GM23338 (cell line): ENCODE data around the gene RIBC2. TPM values are rescaled to one million over a fixed set of nuclear protein-coding genes. Genes with fewer than 3 reads are reported as not detected.

Experiments
- ATAC-seq: fragments of 200-7000 bp; cut with Tn5 transposase; 3 replicates; pipeline ENCODE4 v1.9.1; 2020
- DNase-seq: peaks from one replicate; pipeline ENCODE4 v3.0.0-alpha.2; 2015; ENCODE audit warnings: low spot score
- H2AFZ ChIP-seq: fragments of 200-600 bp; sonication (generic); 2 replicates; pipeline ENCODE4 v1.8.0; 2016; ENCODE audit warnings: antibody characterized with exemption, mild to moderate bottlenecking, moderate library complexity
- H3F3A ChIP-seq: fragments of 200-600 bp; sonication (generic); replicated peaks from 2 replicates; pipeline ENCODE4 v1.8.0; 2017; ENCODE audit warnings: antibody characterized with exemption, mixed run types, low read depth
- H3K27ac ChIP-seq: fragments of 200-600 bp; sonication (generic); 2 replicates; pipeline ENCODE4 v1.6.1; 2016; ENCODE audit warnings: low read depth
- H3K27me3 ChIP-seq: fragments of 200-600 bp; sonication (generic); 2 replicates; pipeline ENCODE4 v1.8.0; 2016; ENCODE audit warnings: mild to moderate bottlenecking, mixed run types, moderate library complexity; ENCODE audit not compliant: insufficient read depth
- H3K36me3 ChIP-seq: fragments of 200-600 bp; sonication (generic); 2 replicates; pipeline ENCODE4 v1.8.0; 2016; ENCODE audit warnings: mild to moderate bottlenecking; ENCODE audit not compliant: insufficient read depth
- H3K4me1 ChIP-seq: fragments of 200-600 bp; sonication (generic); 2 replicates; pipeline ENCODE4 v1.8.0; 2016; ENCODE audit warnings: mild to moderate bottlenecking, moderate library complexity; ENCODE audit not compliant: insufficient read depth
- H3K4me2 ChIP-seq: fragments of 200-600 bp; sonication (generic); 2 replicates; pipeline ENCODE4 v1.7.1; 2017; ENCODE audit warnings: mixed run types
- H3K4me3 ChIP-seq: fragments of 200-600 bp; sonication (generic); 2 replicates; pipeline ENCODE4 v1.6.1; 2016; ENCODE audit warnings: mixed run types
- H3K79me2 ChIP-seq: fragments of 200-600 bp; sonication (generic); replicated peaks from 2 replicates; pipeline ENCODE4 v1.8.0; 2017; ENCODE audit warnings: mild to moderate bottlenecking; ENCODE audit not compliant: insufficient read depth
- H3K9me2 ChIP-seq: fragments of 200-600 bp; sonication (generic); 2 replicates; pipeline ENCODE4 v1.8.0; 2017; ENCODE audit not compliant: insufficient read depth
- H4K20me1 ChIP-seq: fragments of 200-600 bp; sonication (generic); replicated peaks from 2 replicates; pipeline ENCODE4 v1.8.0; 2017; ENCODE audit warnings: mild to moderate bottlenecking; ENCODE audit not compliant: insufficient read depth
- H3K27ac Mint-ChIP-seq: 2 replicates; pipeline ENCODE4 v1.8.0; 2020; ENCODE audit warnings: inconsistent platforms, mild to moderate bottlenecking, moderate library complexity, mixed read lengths
- H3K27me3 Mint-ChIP-seq: 3 replicates; pipeline ENCODE4 v1.8.0; 2022; ENCODE audit warnings: low read depth, mild to moderate bottlenecking, moderate library complexity, mixed read lengths, inconsistent platforms; ENCODE audit not compliant: insufficient read depth, poor library complexity
- H3K36me3 Mint-ChIP-seq: 3 replicates; pipeline ENCODE4 v1.8.0; 2021; ENCODE audit warnings: low read depth, mild to moderate bottlenecking, inconsistent platforms, moderate library complexity, mixed read lengths
- H3K4me1 Mint-ChIP-seq: 3 replicates; pipeline ENCODE4 v1.8.0; 2020; ENCODE audit warnings: mild to moderate bottlenecking, inconsistent platforms, mixed read lengths
- H3K4me3 Mint-ChIP-seq: 3 replicates; pipeline ENCODE4 v1.8.0; 2021; ENCODE audit warnings: moderate library complexity, mild to moderate bottlenecking, inconsistent platforms, mixed read lengths
- H3K9me3 Mint-ChIP-seq: 3 replicates; pipeline ENCODE4 v1.8.0; 2020; ENCODE audit warnings: moderate library complexity, mild to moderate bottlenecking, inconsistent platforms, mixed read lengths
- CREB1 ChIP-seq: fragments of 250-450 bp; sonication (Bioruptor Pico); IDR thresholded peaks from 2 replicates; pipeline ENCODE4 v1.5.0; 2020; ENCODE audit warnings: low read depth, mild to moderate bottlenecking, moderate library complexity
- EZH2 ChIP-seq: fragments of 200-600 bp; sonication (generic); IDR thresholded peaks from one replicate; pipeline ENCODE4 v1.8.0; 2017; ENCODE audit warnings: antibody characterized with exemption, mild to moderate bottlenecking, low read depth; ENCODE audit not compliant: unreplicated experiment
- JUNB ChIP-seq: IDR thresholded peaks from one replicate; pipeline ENCODE4 v1.6.1; 2016; ENCODE audit warnings: antibody characterized with exemption; ENCODE audit not compliant: unreplicated experiment
- NANOG ChIP-seq: IDR thresholded peaks from 2 replicates; pipeline ENCODE4 v1.6.1; 2016; ENCODE audit warnings: antibody characterized with exemption, borderline replicate concordance
- ZNF114 ChIP-seq: fragments of 250-450 bp; sonication (Bioruptor Pico); IDR thresholded peaks from 2 replicates; pipeline ENCODE4 v1.5.0; 2020; ENCODE audit warnings: mild to moderate bottlenecking, moderate library complexity
- ZNF331 ChIP-seq: fragments of 250-450 bp; sonication (Bioruptor Pico); IDR thresholded peaks from 2 replicates; pipeline ENCODE4 v1.5.0; 2020; ENCODE audit warnings: low read depth, mild to moderate bottlenecking, moderate library complexity
- polyA plus RNA-seq: library from polyadenylated mRNA; unstranded; fragments of >200 nt; fragmentation: Nextera tagmentation; extraction: Ambion mirVana; gene quantifications from 2 replicates; pipeline ENCODE4 v1.2.1, GENCODE V29; 2016
- total RNA-seq: library from RNA; depleted of rRNA; stranded (reverse); fragments of >200 nt; shearing (Covaris generic); gene quantifications from 2 replicates; pipeline ENCODE4 v1.2.3, GENCODE V29; 2014
- TF ChIP-seq, protein P1 (sequence below): fragments of 250-450 bp; sonication (Bioruptor Pico); IDR thresholded peaks from 2 replicates; pipeline ENCODE4 v1.5.0; 2020; ENCODE audit warnings: mild to moderate bottlenecking, moderate library complexity
- TF ChIP-seq, protein P2 (sequence below): IDR thresholded peaks from one replicate; pipeline ENCODE4 v1.6.1; 2018; ENCODE audit warnings: antibody characterized with exemption; ENCODE audit not compliant: unreplicated experiment

RIBC2 gene
- total and polyA plus RNA-seq, 2 experiments from 2014 or later, result 2.2 to 2.8 TPM

DNA sequence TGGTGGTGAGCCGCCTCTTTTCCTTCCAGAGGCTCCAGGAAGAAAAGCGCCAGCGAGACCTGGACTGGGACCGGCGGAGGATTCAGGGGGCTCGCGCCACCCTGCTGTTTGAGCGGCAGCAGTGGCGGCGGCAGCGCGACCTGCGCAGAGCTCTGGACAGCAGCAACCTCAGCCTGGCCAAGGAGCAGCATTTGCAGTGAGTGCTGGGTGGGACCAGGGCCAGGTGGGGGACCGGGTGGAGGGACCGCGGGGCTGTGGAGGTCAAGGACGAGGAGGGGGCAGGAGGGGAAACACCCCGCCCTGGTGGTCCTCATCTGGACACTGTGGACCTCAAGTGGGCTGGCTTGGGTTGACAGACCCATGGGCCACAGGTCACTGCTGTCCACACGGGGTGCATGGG is 17.4 kb downstream of the RIBC2 start (continued):
- TF ChIP-seq ZNF114, result no peak
- TF ChIP-seq NANOG, result no peak
- TF ChIP-seq, protein P1, sequence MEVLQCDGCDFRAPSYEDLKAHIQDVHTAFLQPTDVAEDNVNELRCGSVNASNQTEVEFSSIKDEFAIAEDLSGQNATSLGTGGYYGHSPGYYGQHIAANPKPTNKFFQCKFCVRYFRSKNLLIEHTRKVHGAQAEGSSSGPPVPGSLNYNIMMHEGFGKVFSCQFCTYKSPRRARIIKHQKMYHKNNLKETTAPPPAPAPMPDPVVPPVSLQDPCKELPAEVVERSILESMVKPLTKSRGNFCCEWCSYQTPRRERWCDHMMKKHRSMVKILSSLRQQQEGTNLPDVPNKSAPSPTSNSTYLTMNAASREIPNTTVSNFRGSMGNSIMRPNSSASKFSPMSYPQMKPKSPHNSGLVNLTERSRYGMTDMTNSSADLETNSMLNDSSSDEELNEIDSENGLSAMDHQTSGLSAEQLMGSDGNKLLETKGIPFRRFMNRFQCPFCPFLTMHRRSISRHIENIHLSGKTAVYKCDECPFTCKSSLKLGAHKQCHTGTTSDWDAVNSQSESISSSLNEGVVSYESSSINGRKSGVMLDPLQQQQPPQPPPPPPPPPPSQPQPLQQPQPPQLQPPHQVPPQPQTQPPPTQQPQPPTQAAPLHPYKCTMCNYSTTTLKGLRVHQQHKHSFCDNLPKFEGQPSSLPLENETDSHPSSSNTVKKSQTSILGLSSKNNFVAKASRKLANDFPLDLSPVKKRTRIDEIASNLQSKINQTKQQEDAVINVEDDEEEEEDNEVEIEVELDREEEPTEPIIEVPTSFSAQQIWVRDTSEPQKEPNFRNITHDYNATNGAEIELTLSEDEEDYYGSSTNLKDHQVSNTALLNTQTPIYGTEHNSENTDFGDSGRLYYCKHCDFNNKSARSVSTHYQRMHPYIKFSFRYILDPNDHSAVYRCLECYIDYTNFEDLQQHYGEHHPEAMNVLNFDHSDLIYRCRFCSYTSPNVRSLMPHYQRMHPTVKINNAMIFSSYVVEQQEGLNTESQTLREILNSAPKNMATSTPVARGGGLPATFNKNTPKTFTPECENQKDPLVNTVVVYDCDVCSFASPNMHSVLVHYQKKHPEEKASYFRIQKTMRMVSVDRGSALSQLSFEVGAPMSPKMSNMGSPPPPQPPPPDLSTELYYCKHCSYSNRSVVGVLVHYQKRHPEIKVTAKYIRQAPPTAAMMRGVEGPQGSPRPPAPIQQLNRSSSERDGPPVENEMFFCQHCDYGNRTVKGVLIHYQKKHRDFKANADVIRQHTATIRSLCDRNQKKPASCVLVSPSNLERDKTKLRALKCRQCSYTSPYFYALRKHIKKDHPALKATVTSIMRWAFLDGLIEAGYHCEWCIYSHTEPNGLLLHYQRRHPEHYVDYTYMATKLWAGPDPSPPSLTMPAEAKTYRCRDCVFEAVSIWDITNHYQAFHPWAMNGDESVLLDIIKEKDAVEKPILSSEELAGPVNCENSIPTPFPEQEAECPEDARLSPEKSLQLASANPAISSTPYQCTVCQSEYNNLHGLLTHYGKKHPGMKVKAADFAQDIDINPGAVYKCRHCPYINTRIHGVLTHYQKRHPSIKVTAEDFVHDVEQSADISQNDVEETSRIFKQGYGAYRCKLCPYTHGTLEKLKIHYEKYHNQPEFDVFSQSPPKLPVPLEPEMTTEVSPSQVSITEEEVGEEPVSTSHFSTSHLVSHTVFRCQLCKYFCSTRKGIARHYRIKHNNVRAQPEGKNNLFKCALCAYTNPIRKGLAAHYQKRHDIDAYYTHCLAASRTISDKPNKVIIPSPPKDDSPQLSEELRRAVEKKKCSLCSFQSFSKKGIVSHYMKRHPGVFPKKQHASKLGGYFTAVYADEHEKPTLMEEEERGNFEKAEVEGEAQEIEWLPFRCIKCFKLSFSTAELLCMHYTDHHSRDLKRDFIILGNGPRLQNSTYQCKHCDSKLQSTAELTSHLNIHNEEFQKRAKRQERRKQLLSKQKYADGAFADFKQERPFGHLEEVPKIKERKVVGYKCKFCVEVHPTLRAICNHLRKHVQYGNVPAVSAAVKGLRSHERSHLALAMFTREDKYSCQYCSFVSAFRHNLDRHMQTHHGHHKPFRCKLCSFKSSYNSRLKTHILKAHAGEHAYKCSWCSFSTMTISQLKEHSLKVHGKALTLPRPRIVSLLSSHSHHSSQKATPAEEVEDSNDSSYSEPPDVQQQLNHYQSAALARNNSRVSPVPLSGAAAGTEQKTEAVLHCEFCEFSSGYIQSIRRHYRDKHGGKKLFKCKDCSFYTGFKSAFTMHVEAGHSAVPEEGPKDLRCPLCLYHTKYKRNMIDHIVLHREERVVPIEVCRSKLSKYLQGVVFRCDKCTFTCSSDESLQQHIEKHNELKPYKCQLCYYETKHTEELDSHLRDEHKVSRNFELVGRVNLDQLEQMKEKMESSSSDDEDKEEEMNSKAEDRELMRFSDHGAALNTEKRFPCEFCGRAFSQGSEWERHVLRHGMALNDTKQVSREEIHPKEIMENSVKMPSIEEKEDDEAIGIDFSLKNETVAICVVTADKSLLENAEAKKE (CRISPR knock-in tag), result no peak

DNA sequence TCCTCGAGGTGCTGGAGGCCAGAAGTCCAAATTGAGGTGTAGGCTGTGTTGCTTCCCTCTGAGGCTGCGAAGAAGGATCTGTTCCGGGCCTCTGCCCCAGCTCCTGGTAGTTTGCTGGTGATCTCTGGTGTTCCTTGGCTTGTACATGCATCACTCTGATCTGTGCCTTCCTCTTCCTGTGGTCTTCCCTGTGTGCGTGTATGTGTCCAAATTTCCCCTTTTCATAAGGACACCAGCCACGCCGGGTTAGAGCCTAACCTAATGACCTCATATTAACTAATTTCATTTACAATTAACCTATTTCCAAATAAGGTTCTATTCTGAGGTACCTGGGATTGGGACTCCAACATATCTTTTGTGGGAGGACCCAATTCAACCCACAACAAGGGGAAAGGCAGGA is 21.5 kb downstream of the RIBC2 start:
- H3K4me1 ChIP-seq, result no peaks in the 10 kb centered on the region
- Mint-ChIP-seq H3K27ac (no peak overlapping the region), H3K27me3 (peaks cover 26% of the 10 kb centered on the region), H3K4me1 (peaks cover 10% of the 10 kb centered on the region), H3K9me3 (peaks cover 11% of the 10 kb centered on the region; the same call in 2 of the 3 replicates), H3K36me3 (peaks cover 8% of the 10 kb centered on the region; the same call in 2 of the 3 replicates), H3K4me3 (no peak overlapping the region)
- H3K9me2 ChIP-seq, result no peaks in the 10 kb centered on the region
- H3K4me3 ChIP-seq, result no peak overlapping the region
- no peaks in the 10 kb centered on the region for H3K27me3 ChIP-seq
- H4K20me1 ChIP-seq, result no peaks in the 10 kb centered on the region
- H3K27ac ChIP-seq, result no peak overlapping the region
- no peak for TF ChIP-seq EZH2
- TF ChIP-seq, protein P2, sequence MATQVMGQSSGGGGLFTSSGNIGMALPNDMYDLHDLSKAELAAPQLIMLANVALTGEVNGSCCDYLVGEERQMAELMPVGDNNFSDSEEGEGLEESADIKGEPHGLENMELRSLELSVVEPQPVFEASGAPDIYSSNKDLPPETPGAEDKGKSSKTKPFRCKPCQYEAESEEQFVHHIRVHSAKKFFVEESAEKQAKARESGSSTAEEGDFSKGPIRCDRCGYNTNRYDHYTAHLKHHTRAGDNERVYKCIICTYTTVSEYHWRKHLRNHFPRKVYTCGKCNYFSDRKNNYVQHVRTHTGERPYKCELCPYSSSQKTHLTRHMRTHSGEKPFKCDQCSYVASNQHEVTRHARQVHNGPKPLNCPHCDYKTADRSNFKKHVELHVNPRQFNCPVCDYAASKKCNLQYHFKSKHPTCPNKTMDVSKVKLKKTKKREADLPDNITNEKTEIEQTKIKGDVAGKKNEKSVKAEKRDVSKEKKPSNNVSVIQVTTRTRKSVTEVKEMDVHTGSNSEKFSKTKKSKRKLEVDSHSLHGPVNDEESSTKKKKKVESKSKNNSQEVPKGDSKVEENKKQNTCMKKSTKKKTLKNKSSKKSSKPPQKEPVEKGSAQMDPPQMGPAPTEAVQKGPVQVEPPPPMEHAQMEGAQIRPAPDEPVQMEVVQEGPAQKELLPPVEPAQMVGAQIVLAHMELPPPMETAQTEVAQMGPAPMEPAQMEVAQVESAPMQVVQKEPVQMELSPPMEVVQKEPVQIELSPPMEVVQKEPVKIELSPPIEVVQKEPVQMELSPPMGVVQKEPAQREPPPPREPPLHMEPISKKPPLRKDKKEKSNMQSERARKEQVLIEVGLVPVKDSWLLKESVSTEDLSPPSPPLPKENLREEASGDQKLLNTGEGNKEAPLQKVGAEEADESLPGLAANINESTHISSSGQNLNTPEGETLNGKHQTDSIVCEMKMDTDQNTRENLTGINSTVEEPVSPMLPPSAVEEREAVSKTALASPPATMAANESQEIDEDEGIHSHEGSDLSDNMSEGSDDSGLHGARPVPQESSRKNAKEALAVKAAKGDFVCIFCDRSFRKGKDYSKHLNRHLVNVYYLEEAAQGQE, result no peak
- TF ChIP-seq ZNF331 (CRISPR knock-in tag), result no peak
- TF ChIP-seq ZNF114, result no peak
- TF ChIP-seq JUNB, result no peak
- TF ChIP-seq NANOG, result no peak
- TF ChIP-seq CREB1 (CRISPR knock-in tag), result no peak
- H3K79me2 ChIP-seq, result no peaks in the 10 kb centered on the region
- DNase-seq, result no peak
- peak overlapping the region; percentile 80 for H2AFZ ChIP-seq
- H3K36me3 ChIP-seq, result no peaks in the 10 kb centered on the region
- peaks cover 4% of the 10 kb centered on the region; the same call in 1 of the 2 replicates for H3F3A ChIP-seq
- ATAC-seq, result no peak
- H3K4me2 ChIP-seq, result 0 out of 2 replicates have a peak overlapping the region, but pooled peaks have one; percentile 29
